Measurements from ENCODE around the gene RNU11.
"Not testable (repeated sequence)": the region's sequence is repeated elsewhere in the genome, so short reads cannot be mapped to it uniquely, and the experiment has no call there.

RNU11 gene

GRCh38 chr1:28675924-28676257 is 27.5 kb downstream of the RNU11 start:
- no peak for DNase-seq (ENCODE audit: low read depth)
- no peak for TF ChIP-seq CTCF (IDR thresholded peaks at IDR 0.05; ENCODE audit: control insufficient read depth, insufficient read depth, low read depth, low read length, missing control alignments)
- no peak overlapping the region for H3K4me3 ChIP-seq (ENCODE audit: control insufficient read depth, low read depth, low read length)

GRCh38 chr1:28680151-28680550 is 31.8 kb downstream of the RNU11 start:
- DNase-seq (ENCODE audit: low read depth) = no peak
- no peak overlapping the region for H3K4me3 ChIP-seq (ENCODE audit: control insufficient read depth, low read depth, low read length)
- TF ChIP-seq CTCF (IDR thresholded peaks at IDR 0.05; ENCODE audit: control insufficient read depth, insufficient read depth, low read depth, low read length, missing control alignments) = no peak

GRCh38 chr1:28682840-28683239 is 34.4 kb downstream of the RNU11 start:
- no peak for TF ChIP-seq CTCF (IDR thresholded peaks at IDR 0.05; ENCODE audit: control insufficient read depth, insufficient read depth, low read depth, low read length, missing control alignments)

GRCh38 chr1:28684937-28685336 is 36.5 kb downstream of the RNU11 start:
- H3K4me3 ChIP-seq (ENCODE audit: control insufficient read depth, low read depth, low read length) = no peak overlapping the region
- TF ChIP-seq CTCF (IDR thresholded peaks at IDR 0.05; ENCODE audit: control insufficient read depth, insufficient read depth, low read depth, low read length, missing control alignments) = no peak
- DNase-seq (ENCODE audit: low read depth) = no peak

More at GRCh38 chr1:28682840-28683239, 34.4 kb downstream of the RNU11 start:
- no peak overlapping the region for H3K4me3 ChIP-seq (ENCODE audit: control insufficient read depth, low read depth, low read length)
- no peak for DNase-seq (ENCODE audit: low read depth)

GRCh38 chr1:28691627-28692026 is 43.2 kb downstream of the RNU11 start:
- H3K4me3 ChIP-seq (ENCODE audit: control insufficient read depth, low read depth, low read length); DNase-seq (ENCODE audit: low read depth): not testable (repeated sequence)

All from AG09309 (cell line).